ENCODE results near the gene TSPAN11. TPM values are rescaled to one million over a fixed set of nuclear protein-coding genes. Genes with fewer than 3 reads are reported as not detected.

TSPAN11 gene
- total RNA-seq, 1 experiment from 2014 or later: not detected

DNA sequence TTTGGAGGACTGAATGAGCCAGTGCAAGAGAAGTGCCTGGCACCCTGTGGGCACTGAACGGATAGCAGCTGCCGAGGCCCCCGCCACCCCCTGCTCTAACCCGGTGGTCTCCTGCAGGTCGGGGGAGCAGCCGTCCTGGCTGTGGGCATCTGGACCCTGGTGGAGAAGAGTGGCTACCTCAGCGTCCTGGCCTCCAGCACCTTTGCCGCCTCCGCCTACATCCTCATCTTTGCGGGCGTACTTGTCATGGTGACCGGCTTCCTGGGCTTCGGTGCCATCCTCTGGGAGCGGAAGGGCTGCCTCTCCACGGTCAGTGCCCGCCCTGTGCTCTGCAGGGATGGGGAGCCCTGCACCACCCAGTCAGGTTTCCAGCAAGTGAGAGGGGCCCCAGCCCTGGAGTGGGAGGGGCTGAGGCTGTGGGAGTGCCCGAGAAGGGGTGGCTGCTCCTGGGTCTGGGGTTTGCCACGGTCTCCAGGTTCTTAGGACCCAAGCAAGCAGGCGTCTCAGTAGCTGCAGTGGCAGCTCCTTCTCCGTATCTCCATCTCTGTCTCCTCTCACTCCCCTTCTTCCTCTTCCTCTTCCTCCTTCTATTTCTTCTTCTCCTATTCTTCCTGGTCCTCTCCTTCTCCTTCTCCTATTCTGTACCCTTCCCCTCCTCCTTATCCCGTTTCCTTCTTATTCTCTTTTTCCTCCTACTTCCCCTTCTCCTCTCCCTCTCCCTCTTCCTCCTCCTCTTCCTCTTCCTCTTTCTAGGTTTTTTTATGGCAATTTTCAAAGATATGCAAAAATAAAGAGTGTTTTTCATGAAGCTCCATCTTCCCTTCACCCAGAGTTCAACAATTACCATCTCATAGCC lies 37.4 kb downstream of the TSPAN11 start:
- peaks cover 29% of the 10 kb centered on the region for H3K27me3 ChIP-seq (ENCODE audit: control insufficient read depth, insufficient read depth, low read length)
- no peak overlapping the region for H3K4me3 ChIP-seq (ENCODE audit: low read depth in 2 of 2, low read length in 2 of 2)
- no peak overlapping the region for H3K27ac ChIP-seq (ENCODE audit: low read length)
- no TSS peak for BruUV-seq (replicated peaks)
- CTCF ChIA-PET: interaction anchor here (0.6 kb wide), 1 partner anchor 23 kb away, joined by 4 read pairs; no protein-coding TSS in a partner anchor
- in situ Hi-C loops (cut with HindIII; ENCODE audit: low pct_unique_long_range_greater_than_20kb, low sequenced_read_pairs) (no loop called here), intact Hi-C loops (cut with micrococcal nuclease; ENCODE audit: unreplicated experiment) (no loop called here)
- ATAC-seq (0 out of 2 replicates have a peak, but pooled peaks have one; percentile 9), DNase-seq (ENCODE audit: low read depth, low spot score) (no peak)
- TF ChIP-seq SIN3A (IDR thresholded peaks at IDR 0.05; ENCODE audit: borderline replicate concordance, insufficient read depth, low read depth, low read length) (no peak), POLR2AphosphoS5 (IDR thresholded peaks at IDR 0.05; ENCODE audit: low read depth, low read length) (no peak), TCF7L2 (IDR thresholded peaks at IDR 0.05; ENCODE audit: low read depth, low read length) (no peak)
- TF ChIP-seq, protein P1, sequence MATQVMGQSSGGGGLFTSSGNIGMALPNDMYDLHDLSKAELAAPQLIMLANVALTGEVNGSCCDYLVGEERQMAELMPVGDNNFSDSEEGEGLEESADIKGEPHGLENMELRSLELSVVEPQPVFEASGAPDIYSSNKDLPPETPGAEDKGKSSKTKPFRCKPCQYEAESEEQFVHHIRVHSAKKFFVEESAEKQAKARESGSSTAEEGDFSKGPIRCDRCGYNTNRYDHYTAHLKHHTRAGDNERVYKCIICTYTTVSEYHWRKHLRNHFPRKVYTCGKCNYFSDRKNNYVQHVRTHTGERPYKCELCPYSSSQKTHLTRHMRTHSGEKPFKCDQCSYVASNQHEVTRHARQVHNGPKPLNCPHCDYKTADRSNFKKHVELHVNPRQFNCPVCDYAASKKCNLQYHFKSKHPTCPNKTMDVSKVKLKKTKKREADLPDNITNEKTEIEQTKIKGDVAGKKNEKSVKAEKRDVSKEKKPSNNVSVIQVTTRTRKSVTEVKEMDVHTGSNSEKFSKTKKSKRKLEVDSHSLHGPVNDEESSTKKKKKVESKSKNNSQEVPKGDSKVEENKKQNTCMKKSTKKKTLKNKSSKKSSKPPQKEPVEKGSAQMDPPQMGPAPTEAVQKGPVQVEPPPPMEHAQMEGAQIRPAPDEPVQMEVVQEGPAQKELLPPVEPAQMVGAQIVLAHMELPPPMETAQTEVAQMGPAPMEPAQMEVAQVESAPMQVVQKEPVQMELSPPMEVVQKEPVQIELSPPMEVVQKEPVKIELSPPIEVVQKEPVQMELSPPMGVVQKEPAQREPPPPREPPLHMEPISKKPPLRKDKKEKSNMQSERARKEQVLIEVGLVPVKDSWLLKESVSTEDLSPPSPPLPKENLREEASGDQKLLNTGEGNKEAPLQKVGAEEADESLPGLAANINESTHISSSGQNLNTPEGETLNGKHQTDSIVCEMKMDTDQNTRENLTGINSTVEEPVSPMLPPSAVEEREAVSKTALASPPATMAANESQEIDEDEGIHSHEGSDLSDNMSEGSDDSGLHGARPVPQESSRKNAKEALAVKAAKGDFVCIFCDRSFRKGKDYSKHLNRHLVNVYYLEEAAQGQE (IDR thresholded peaks at IDR 0.05; ENCODE audit: insufficient read depth in 1 of 2, low read depth in 2 of 2, low read length in 1 of 2): no peak
- TF ChIP-seq, protein P2, sequence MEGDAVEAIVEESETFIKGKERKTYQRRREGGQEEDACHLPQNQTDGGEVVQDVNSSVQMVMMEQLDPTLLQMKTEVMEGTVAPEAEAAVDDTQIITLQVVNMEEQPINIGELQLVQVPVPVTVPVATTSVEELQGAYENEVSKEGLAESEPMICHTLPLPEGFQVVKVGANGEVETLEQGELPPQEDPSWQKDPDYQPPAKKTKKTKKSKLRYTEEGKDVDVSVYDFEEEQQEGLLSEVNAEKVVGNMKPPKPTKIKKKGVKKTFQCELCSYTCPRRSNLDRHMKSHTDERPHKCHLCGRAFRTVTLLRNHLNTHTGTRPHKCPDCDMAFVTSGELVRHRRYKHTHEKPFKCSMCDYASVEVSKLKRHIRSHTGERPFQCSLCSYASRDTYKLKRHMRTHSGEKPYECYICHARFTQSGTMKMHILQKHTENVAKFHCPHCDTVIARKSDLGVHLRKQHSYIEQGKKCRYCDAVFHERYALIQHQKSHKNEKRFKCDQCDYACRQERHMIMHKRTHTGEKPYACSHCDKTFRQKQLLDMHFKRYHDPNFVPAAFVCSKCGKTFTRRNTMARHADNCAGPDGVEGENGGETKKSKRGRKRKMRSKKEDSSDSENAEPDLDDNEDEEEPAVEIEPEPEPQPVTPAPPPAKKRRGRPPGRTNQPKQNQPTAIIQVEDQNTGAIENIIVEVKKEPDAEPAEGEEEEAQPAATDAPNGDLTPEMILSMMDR (IDR thresholded peaks at IDR 0.05): no peak
- H3K36me3 ChIP-seq (ENCODE audit: control insufficient read depth, insufficient read depth, low read length): no peaks in the 10 kb centered on the region
- POLR2A ChIA-PET: no interaction called here
- H3K4me1 ChIP-seq (ENCODE audit: control insufficient read depth, insufficient read depth, low read length): no peaks in the 10 kb centered on the region
- no peaks in the 10 kb centered on the region for H3K9me3 ChIP-seq (ENCODE audit: control insufficient read depth, insufficient read depth, low read depth, low read length)

DNA sequence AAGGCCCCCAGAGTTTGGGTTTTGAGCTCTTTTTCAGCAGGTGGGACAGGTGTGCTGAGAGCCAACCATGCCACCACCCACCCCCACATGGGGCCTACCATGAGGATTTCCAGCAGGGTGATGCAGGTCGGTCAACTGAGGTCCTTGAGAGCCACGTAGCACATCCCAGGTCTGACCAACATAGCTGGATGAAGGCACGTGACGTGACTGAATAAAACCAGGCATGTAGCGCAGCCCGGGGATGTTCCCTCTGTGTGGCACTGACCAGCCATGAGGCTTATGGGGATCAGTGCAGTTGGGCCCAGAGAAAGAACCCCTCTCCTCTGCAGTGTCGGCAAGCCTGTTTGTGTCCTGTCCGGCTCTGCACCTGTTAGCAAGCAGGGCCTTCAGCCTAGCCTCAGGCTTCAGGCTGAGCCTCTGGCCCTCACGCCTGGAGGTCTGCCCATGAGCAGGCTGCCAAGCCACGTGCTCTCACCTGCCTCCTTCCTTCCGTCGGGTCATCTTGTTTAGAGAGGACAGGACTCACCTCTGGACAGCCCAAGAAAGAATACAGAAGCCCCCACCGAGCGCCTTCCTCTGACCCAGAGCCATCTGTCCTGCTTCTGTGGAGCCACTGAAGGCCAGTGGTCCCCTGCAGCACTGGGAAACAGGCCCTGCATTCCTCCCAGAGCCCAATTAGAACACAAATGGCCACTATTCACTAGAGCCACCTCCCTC lies 38.5 kb downstream of the TSPAN11 start:
- H3K27ac ChIP-seq (ENCODE audit: low read length): no peak overlapping the region
- DNase-seq (ENCODE audit: low read depth, low spot score): no peak
- intact Hi-C loops (cut with micrococcal nuclease; ENCODE audit: unreplicated experiment) (no loop called here), in situ Hi-C loops (cut with HindIII; ENCODE audit: low pct_unique_long_range_greater_than_20kb, low sequenced_read_pairs) (no loop called here)
- CTCF ChIA-PET: interaction anchor here (0.6 kb wide), 1 partner anchor 22 kb away, joined by 4 read pairs; no protein-coding TSS in a partner anchor
- H3K36me3 ChIP-seq (ENCODE audit: control insufficient read depth, insufficient read depth, low read length): no peaks in the 10 kb centered on the region
- H3K4me3 ChIP-seq (ENCODE audit: low read depth in 2 of 2, low read length in 2 of 2): no peak overlapping the region
- H3K4me1 ChIP-seq (ENCODE audit: control insufficient read depth, insufficient read depth, low read length): no peaks in the 10 kb centered on the region
- TF ChIP-seq SIN3A (IDR thresholded peaks at IDR 0.05; ENCODE audit: borderline replicate concordance, insufficient read depth, low read depth, low read length) (no peak), POLR2AphosphoS5 (IDR thresholded peaks at IDR 0.05; ENCODE audit: low read depth, low read length) (no peak), TCF7L2 (IDR thresholded peaks at IDR 0.05; ENCODE audit: low read depth, low read length) (no peak)
- TF ChIP-seq, protein P1 (IDR thresholded peaks at IDR 0.05; ENCODE audit: insufficient read depth in 1 of 2, low read depth in 2 of 2, low read length in 1 of 2): no peak
- TF ChIP-seq, protein P2 (IDR thresholded peaks at IDR 0.05): no peak
- POLR2A ChIA-PET: no interaction called here
- no peaks in the 10 kb centered on the region for H3K9me3 ChIP-seq (ENCODE audit: control insufficient read depth, insufficient read depth, low read depth, low read length)
- ATAC-seq: no peak
- H3K27me3 ChIP-seq (ENCODE audit: control insufficient read depth, insufficient read depth, low read length): peaks cover 35% of the 10 kb centered on the region
- BruUV-seq (replicated peaks): no TSS peak
